ENCODE results near the gene TMEM217. TPM values are rescaled to one million over a fixed set of nuclear protein-coding genes. Genes with fewer than 3 reads are reported as not detected.

The TMEM217 gene
- polyA plus RNA-seq, 1 of the 3 experiments (the other 2 are of a cell fraction): 1.5 TPM

- H3K36me3 ChIP-seq (replicated peaks in 1 of 2; ENCODE audit: control insufficient read depth in 1 of 2, insufficient read depth in 2 of 2, low read length in 1 of 2): no peaks in the 10 kb centered on the region
- no peaks in the 10 kb centered on the region for H3K79me2 ChIP-seq (ENCODE audit: insufficient read depth)
- no peaks in the 10 kb centered on the region for H3K27me3 ChIP-seq (ENCODE audit: insufficient read depth)
- no peaks in the 10 kb centered on the region for H3K9me3 ChIP-seq
- no peaks in the 10 kb centered on the region for H3K9me2 ChIP-seq
- no peak overlapping the region for H2AFZ ChIP-seq (ENCODE audit: low read depth)
- WGBS (ENCODE audit: low lambda C conversion rate): 80% methylated on average over 7 of the region's 7 CpGs
- H3K4me1 ChIP-seq (ENCODE audit: control insufficient read depth in 1 of 2, insufficient read depth in 2 of 2, low read depth in 1 of 2, low read length in 1 of 2): peaks cover 0 to 2% of the 10 kb centered on the region in 2 experiments; a peak in 1 of 4 replicates
- ChIA-PET POLR2A (no interaction called here), CTCF (interaction anchor here (0.7 to 16.3 kb wide), 10 partner anchors 10 to 185 kb away, joined by 3 to 431 read pairs (median 12); partner anchors contain the start of gene PIM1)
- no peak overlapping the region for H3K27ac ChIP-seq (ENCODE audit: low read depth in 2 of 2, low read length in 1 of 2)
- H3K4me3 ChIP-seq (ENCODE audit: low read depth in 2 of 2, low read length in 1 of 2): no peak overlapping the region
- H4K20me1 ChIP-seq (ENCODE audit: insufficient read depth): no peaks in the 10 kb centered on the region
- no peak for DNase-seq
- H3F3A ChIP-seq (replicated peaks; ENCODE audit: insufficient read depth): no peaks in the 10 kb centered on the region
- no peak overlapping the region for H3K9ac ChIP-seq
- TF ChIP-seq REST (IDR thresholded peaks at IDR 0.05; ENCODE audit: low read depth, low read length): no peak
- no peak overlapping the region for H3K4me2 ChIP-seq
These were observed 49.2 kb downstream of the TMEM217 start for GRCh38 chr6:37208793-37209192.

GRCh38 chr6:37207903-37208456 lies 50.0 kb downstream of the TMEM217 start:
- Histone ChIP-seq H4K20me1 (ENCODE audit: insufficient read depth) (no peaks in the 10 kb centered on the region), H3K4me2 (no peak overlapping the region), H3K9ac (no peak overlapping the region), H3K9me3 (no peaks in the 10 kb centered on the region), H3K9me2 (no peaks in the 10 kb centered on the region), H3K4me3 (ENCODE audit: low read depth in 2 of 2, low read length in 1 of 2) (no peak overlapping the region), H3K4me1 (ENCODE audit: control insufficient read depth in 1 of 2, insufficient read depth in 2 of 2, low read depth in 1 of 2, low read length in 1 of 2) (peaks cover 0 to 2% of the 10 kb centered on the region in 2 experiments; a peak in 1 of 4 replicates), H3K79me2 (ENCODE audit: insufficient read depth) (no peaks in the 10 kb centered on the region), H3K27me3 (ENCODE audit: insufficient read depth) (no peaks in the 10 kb centered on the region), H3K36me3 (replicated peaks in 1 of 2; ENCODE audit: control insufficient read depth in 1 of 2, insufficient read depth in 2 of 2, low read length in 1 of 2) (no peaks in the 10 kb centered on the region), H3K27ac (ENCODE audit: low read depth in 2 of 2, low read length in 1 of 2) (no peak overlapping the region), H2AFZ (ENCODE audit: low read depth) (no peak overlapping the region), H3F3A (replicated peaks; ENCODE audit: insufficient read depth) (no peaks in the 10 kb centered on the region)
- POLR2A ChIA-PET: no interaction called here
- TF ChIP-seq IRF3 (IDR thresholded peaks at IDR 0.05; ENCODE audit: low read depth, low read length): no peak
- no peak for TF ChIP-seq USF1 (IDR thresholded peaks at IDR 0.05; ENCODE audit: borderline replicate concordance, low read depth)
- peak; percentile 58 for TF ChIP-seq RAD21 (IDR thresholded peaks at IDR 0.05; ENCODE audit: low read length)
- TF ChIP-seq JUND (IDR thresholded peaks at IDR 0.05): no peak
- TF ChIP-seq NFIC (IDR thresholded peaks at IDR 0.05; ENCODE audit: borderline replicate concordance): no peak
- TF ChIP-seq YY1 (IDR thresholded peaks at IDR 0.05; ENCODE audit: low read depth): no peak
- TF ChIP-seq EP300 (IDR thresholded peaks at IDR 0.05; ENCODE audit: borderline replicate concordance in 1 of 2, low read depth in 1 of 2, low read length in 1 of 2): no peak
- peak; percentile 77 for TF ChIP-seq CTCF (IDR thresholded peaks at IDR 0.05)
- TF ChIP-seq PBX3 (IDR thresholded peaks at IDR 0.05): no peak
- no peak for TF ChIP-seq USF2 (IDR thresholded peaks at IDR 0.05; ENCODE audit: borderline replicate concordance, low read depth, low read length)
- no peak for TF ChIP-seq TAF1 (IDR thresholded peaks at IDR 0.05; ENCODE audit: borderline replicate concordance, low read depth, low read length)
- TF ChIP-seq ELF1 (IDR thresholded peaks at IDR 0.05): no peak
- TF ChIP-seq SMC3 (IDR thresholded peaks at IDR 0.05; ENCODE audit: low read depth, low read length): peak; percentile 76
- TF ChIP-seq FOXJ3 (CRISPR knock-in tag; IDR thresholded peaks at IDR 0.05): no peak
- no peak for TF ChIP-seq POLR2AphosphoS5 (IDR thresholded peaks at IDR 0.05; ENCODE audit: low read depth, low read length)
- 58% methylated on average over 7 of the region's 7 CpGs for WGBS (ENCODE audit: low lambda C conversion rate)
- peak; percentile 61 for DNase-seq
- CTCF ChIA-PET: interaction anchor here (0.7 to 16.3 kb wide), 14 partner anchors 9 to 184 kb away, joined by 3 to 431 read pairs (median 4); partner anchors contain the start of gene PIM1

Measured in SK-N-SH (cell line).